ENCODE results near the gene TIAM2. TPM values are rescaled to one million over a fixed set of nuclear protein-coding genes. Genes with fewer than 3 reads are reported as not detected.

Gene TIAM2
- total RNA-seq, 4 donors from 2014 or later: 6.5 to 13.4 (median 10.7) TPM

DNA sequence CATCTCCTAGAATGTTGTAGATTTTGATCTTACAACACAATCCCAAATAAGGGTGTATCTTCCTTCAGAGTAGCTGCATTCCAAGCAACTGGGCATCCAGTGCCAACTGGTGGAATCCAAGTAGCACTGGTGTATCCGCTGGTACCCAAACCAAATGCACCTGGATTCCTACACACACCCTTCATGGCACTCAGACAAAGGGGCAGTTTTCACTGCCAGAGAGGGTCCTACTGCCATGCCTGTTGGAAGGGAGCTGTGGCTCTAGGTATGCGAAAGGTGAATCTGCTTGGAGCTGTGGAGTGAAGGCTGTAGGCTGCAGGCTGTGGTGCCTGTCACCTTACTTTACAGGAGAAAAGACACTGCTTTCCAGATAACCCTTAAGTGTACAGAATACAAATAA is 251.7 kb downstream of the TIAM2 start:
- TF ChIP-seq, protein P1, sequence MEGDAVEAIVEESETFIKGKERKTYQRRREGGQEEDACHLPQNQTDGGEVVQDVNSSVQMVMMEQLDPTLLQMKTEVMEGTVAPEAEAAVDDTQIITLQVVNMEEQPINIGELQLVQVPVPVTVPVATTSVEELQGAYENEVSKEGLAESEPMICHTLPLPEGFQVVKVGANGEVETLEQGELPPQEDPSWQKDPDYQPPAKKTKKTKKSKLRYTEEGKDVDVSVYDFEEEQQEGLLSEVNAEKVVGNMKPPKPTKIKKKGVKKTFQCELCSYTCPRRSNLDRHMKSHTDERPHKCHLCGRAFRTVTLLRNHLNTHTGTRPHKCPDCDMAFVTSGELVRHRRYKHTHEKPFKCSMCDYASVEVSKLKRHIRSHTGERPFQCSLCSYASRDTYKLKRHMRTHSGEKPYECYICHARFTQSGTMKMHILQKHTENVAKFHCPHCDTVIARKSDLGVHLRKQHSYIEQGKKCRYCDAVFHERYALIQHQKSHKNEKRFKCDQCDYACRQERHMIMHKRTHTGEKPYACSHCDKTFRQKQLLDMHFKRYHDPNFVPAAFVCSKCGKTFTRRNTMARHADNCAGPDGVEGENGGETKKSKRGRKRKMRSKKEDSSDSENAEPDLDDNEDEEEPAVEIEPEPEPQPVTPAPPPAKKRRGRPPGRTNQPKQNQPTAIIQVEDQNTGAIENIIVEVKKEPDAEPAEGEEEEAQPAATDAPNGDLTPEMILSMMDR (IDR thresholded peaks at IDR 0.05; ENCODE audit: low read depth): no peak

DNA sequence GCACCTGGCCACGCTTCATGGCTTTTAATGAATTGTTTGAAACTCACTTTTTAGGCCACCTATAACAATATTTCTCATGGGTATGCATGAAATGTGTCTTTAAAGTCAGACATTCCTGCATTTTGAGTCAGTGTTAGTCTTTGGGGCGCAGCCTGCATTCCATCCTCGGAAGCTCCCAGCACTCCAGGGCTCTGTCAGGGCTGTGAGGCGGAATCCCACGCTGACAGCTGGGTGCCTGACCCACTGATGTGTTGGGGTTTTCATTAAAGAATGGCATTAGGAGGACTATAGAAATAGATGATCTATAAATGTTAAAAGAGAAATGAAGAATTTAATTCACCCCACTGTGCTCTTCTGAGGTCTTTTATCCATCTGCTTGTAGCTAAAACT is 252.5 kb downstream of the TIAM2 start:
- TF ChIP-seq, protein P1 (IDR thresholded peaks at IDR 0.05; ENCODE audit: low read depth): no peak

DNA sequence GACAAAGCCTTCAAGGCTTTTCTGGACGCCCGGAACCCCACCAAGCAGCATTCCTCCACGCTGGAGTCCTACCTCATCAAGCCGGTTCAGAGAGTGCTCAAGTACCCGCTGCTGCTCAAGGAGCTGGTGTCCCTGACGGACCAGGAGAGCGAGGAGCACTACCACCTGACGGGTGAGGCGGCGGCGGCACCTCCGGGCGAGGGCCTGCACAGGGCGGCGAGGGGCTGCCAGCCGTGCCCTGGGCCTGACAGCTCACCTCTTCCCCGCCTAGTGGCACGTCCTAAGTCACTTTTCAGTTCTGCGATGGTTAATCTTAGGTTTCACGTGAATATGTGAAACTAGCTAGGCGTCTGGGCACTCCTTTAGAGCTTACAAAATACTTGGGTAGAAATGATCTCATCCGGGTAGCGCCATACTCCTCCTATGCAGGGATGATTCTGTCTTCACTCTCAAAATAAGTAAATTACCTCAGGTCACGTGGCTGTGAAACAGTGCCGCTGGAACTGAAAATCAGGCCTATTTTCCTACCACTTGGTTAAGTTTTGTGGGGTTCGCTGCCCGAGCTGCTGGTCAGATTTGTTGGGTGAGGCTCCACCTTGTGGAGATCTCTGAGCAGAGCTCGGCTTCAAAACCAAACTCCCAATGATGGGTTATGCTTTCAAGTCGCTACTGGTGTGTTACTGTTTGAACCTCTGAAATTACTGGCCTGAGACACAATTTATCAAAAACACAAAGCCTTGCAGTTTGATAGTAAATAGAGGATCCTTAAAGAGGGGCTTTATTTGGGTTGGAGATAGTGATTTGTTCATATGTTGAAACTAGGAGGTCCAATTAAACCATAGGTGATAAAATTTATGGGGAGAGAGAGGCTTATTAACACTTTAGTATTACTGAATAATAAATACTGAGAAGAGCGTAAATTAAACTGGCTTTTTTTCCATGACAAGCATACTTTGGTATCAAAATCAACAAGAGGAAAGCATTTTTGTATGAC is 253.2 kb downstream of the TIAM2 start:
- TF ChIP-seq, protein P1 (IDR thresholded peaks at IDR 0.05; ENCODE audit: low read depth): no peak

DNA sequence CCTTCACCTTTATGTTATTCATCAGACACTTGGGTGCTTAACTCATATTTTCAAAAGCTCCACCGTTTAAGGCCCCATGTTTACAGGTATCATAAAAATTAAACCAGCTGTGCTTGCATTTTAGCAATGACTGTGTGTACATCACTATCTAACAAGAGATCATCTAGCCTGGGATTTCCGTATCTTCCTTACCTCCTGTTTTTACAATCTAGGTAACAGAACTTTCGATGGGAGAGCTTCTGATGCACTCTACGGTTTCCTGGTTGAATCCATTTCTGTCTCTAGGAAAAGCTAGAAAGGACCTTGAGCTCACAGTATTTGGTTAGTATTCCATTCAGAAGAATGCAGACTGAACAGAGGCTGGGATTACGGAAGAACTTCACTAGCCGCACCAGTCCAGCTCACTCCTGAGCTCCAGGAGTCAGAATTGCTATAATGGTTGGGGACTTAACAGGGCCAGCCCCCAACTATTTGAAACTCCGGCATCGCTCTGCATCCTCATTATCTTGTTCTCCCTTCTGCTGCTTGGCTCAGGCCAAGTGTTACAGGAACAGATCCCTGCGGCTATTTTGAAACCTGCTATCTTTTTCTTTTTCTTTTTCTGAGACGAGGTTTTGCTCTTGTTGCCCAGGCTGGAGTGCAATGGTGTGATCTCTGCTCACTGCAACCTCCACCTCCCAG is 255.7 kb downstream of the TIAM2 start:
- TF ChIP-seq, protein P1 (IDR thresholded peaks at IDR 0.05; ENCODE audit: low read depth): no peak

DNA sequence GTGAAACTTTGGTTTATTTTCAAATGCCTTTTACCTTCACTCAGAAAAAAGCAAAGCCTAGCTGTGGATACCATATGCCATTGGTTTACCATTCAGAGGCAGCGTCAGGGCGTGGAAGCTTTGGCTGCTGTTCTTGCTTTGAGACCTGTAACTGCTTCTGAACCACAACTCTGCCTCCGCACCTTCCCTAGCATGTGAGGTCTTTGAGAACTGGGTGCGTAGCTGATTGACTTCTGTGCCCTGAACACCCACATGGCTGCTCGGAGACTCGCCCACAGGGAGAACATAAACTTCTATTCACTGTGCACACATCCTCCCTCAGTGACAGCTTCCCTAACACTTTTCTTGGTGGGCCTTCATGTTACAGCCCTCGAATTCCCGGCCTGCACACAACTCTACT is 257.5 kb downstream of the TIAM2 start:
- TF ChIP-seq, protein P1 (IDR thresholded peaks at IDR 0.05; ENCODE audit: low read depth): no peak

DNA sequence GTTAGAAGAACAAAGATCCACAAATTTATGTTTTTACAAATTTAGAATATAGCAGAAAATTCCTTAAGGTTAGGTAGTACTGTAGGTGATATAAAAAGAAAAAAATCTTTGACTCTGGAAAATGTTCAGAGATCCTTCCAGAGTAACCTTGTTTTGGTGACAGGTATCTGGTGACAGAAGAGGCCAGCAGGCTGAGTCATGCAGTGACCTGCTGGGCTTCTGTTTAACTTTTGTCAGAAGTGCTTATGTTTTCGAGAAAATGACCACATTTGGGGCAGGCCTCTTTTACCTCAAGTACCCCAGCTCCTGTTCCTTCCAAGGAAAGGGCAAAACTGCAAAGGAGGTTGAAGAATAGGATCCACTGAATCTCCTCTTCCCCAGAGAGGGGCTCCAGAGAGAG is 258.2 kb downstream of the TIAM2 start:
- TF ChIP-seq, protein P1 (IDR thresholded peaks at IDR 0.05; ENCODE audit: low read depth): no peak

DNA sequence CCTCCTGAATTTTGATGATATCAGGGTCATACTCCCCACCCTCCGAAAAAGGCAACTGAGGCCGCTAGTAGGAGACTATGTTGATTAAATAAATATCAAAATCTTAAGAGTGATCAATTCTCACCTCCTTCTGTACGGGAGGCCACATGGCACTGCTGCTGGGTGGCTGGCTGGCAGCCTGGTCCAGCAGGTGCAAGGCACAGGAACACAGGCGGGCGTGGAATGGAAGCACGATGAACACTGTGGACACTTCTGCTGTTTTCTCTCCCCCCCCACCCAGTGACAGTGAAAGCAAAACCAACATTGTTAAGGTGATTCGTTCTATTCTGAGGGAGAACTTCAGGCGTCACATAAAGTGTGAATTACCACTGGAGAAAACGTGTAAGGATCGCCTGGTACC is 259.0 kb downstream of the TIAM2 start:
- TF ChIP-seq, protein P1 (IDR thresholded peaks at IDR 0.05; ENCODE audit: low read depth): no peak

Data from subcutaneous adipose tissue (tissue), 4 donors.